Measurements from ENCODE around the gene NR6A1.

Gene NR6A1

GRCh38 chr9:124493794-124494479 is 277.2 kb downstream of the NR6A1 start:
- Mint-ChIP-seq H3K4me1 (no peaks in the 10 kb centered on the region), H3K27ac (no peak overlapping the region), H3K4me3 (no peak overlapping the region), H3K27me3 (ENCODE audit: low read depth) (peaks cover 58% of the 10 kb centered on the region), H3K36me3 (ENCODE audit: low read depth) (no peaks in the 10 kb centered on the region), H3K9me3 (no peaks in the 10 kb centered on the region)
- TF ChIP-seq CTCF (IDR thresholded peaks at IDR 0.05; ENCODE audit: unreplicated experiment in 3 of 3): no peak

- Mint-ChIP-seq H3K36me3 (ENCODE audit: low read depth) (no peaks in the 10 kb centered on the region), H3K4me1 (no peaks in the 10 kb centered on the region), H3K27ac (no peak overlapping the region), H3K27me3 (ENCODE audit: low read depth) (peaks cover 61% of the 10 kb centered on the region), H3K9me3 (no peaks in the 10 kb centered on the region), H3K4me3 (no peak overlapping the region)
- no peak for TF ChIP-seq CTCF (IDR thresholded peaks at IDR 0.05; ENCODE audit: unreplicated experiment in 3 of 3)
Observed at GRCh38 chr9:124493218-124493617, 277.9 kb downstream of the NR6A1 start.

GRCh38 chr9:124492818-124493217 is 278.3 kb downstream of the NR6A1 start:
- no peak for TF ChIP-seq CTCF (IDR thresholded peaks at IDR 0.05; ENCODE audit: unreplicated experiment in 3 of 3)
- no peaks in the 10 kb centered on the region for H3K4me1 Mint-ChIP-seq

GRCh38 chr9:124491049-124491975 is 279.8 kb downstream of the NR6A1 start:
- no peak for TF ChIP-seq CTCF (IDR thresholded peaks at IDR 0.05; ENCODE audit: unreplicated experiment in 3 of 3)
- peaks cover 57% of the 10 kb centered on the region for H3K27me3 Mint-ChIP-seq (ENCODE audit: low read depth)
- no peak overlapping the region for H3K4me3 Mint-ChIP-seq
- no peak overlapping the region for H3K27ac Mint-ChIP-seq
- no peaks in the 10 kb centered on the region for H3K4me1 Mint-ChIP-seq
- H3K36me3 Mint-ChIP-seq (ENCODE audit: low read depth): no peaks in the 10 kb centered on the region
- H3K9me3 Mint-ChIP-seq: no peaks in the 10 kb centered on the region

More at GRCh38 chr9:124492818-124493217, 278.3 kb downstream of the NR6A1 start:
- Mint-ChIP-seq H3K9me3 (no peaks in the 10 kb centered on the region), H3K27me3 (ENCODE audit: low read depth) (peaks cover 61% of the 10 kb centered on the region), H3K4me3 (no peak overlapping the region), H3K36me3 (ENCODE audit: low read depth) (no peaks in the 10 kb centered on the region), H3K27ac (no peak overlapping the region)

GRCh38 chr9:124490004-124490403 is 281.1 kb downstream of the NR6A1 start:
- Mint-ChIP-seq H3K27ac (no peak overlapping the region), H3K9me3 (no peaks in the 10 kb centered on the region), H3K4me3 (no peak overlapping the region), H3K27me3 (ENCODE audit: low read depth) (peaks cover 57% of the 10 kb centered on the region), H3K4me1 (no peaks in the 10 kb centered on the region), H3K36me3 (ENCODE audit: low read depth) (no peaks in the 10 kb centered on the region)
- TF ChIP-seq CTCF (IDR thresholded peaks at IDR 0.05; ENCODE audit: unreplicated experiment in 3 of 3): no peak

Measured in nephron (organoid).